Left hindlimb (tissue), 1 donor: ENCODE data around the gene SLCO3A1.

ENCODE experiments used
- DNase-seq: peaks from one replicate; pipeline ENCODE4 v3.0.0-alpha.2; 2018

The SLCO3A1 gene

GRCh38 chr15:91862891-91863504 lies 9.5 kb downstream of the SLCO3A1 start:
- no peak for DNase-seq

- no peak for DNase-seq
Measured at GRCh38 chr15:91863621-91864255, 10.2 kb downstream of the SLCO3A1 start.

GRCh38 chr15:91864664-91865063 lies 11.2 kb downstream of the SLCO3A1 start:
- no peak for DNase-seq

GRCh38 chr15:91865486-91865885 lies 12.0 kb downstream of the SLCO3A1 start:
- DNase-seq = no peak

GRCh38 chr15:91865950-91866349 lies 12.4 kb downstream of the SLCO3A1 start:
- DNase-seq = no peak

GRCh38 chr15:91866371-91866905 lies 12.9 kb downstream of the SLCO3A1 start:
- no peak for DNase-seq

- DNase-seq = no peak
Measured at GRCh38 chr15:91866971-91867372, 13.5 kb downstream of the SLCO3A1 start.

GRCh38 chr15:91867581-91868026 lies 14.1 kb downstream of the SLCO3A1 start:
- DNase-seq = peak; percentile 73

- no peak for DNase-seq
Measured at GRCh38 chr15:91870876-91871537, 17.5 kb downstream of the SLCO3A1 start.

- DNase-seq = no peak
Measured at GRCh38 chr15:91871837-91872236, 18.3 kb downstream of the SLCO3A1 start.

GRCh38 chr15:91872356-91873137 lies 19.0 kb downstream of the SLCO3A1 start:
- no peak for DNase-seq

GRCh38 chr15:91873138-91873536 lies 19.6 kb downstream of the SLCO3A1 start:
- no peak for DNase-seq

GRCh38 chr15:91874171-91874570 lies 20.7 kb downstream of the SLCO3A1 start:
- no peak for DNase-seq

- no peak for DNase-seq
Measured at GRCh38 chr15:91874992-91875660, 21.6 kb downstream of the SLCO3A1 start.

GRCh38 chr15:91876187-91876586 lies 22.7 kb downstream of the SLCO3A1 start:
- DNase-seq = no peak

- no peak for DNase-seq
Measured at GRCh38 chr15:91878319-91878870, 24.9 kb downstream of the SLCO3A1 start.

GRCh38 chr15:91879158-91879557 lies 25.6 kb downstream of the SLCO3A1 start:
- DNase-seq = no peak

- DNase-seq = no peak
Measured at GRCh38 chr15:91880373-91880772, 26.9 kb downstream of the SLCO3A1 start.

- DNase-seq = no peak
Measured at GRCh38 chr15:91881569-91882297, 28.2 kb downstream of the SLCO3A1 start.

GRCh38 chr15:91882858-91883586 lies 29.5 kb downstream of the SLCO3A1 start:
- DNase-seq = no peak

GRCh38 chr15:91884606-91885005 lies 31.1 kb downstream of the SLCO3A1 start:
- DNase-seq = no peak
